Measurements from ENCODE around the gene RANBP3.

- TF ChIP-seq POLR2AphosphoS5 (IDR thresholded peaks at IDR 0.05) (no peak), CTCF (IDR thresholded peaks at IDR 0.05) (no peak), POLR2A (IDR thresholded peaks at IDR 0.05) (no peak), EP300 (IDR thresholded peaks at IDR 0.05) (no peak)
Measured at GRCh38 chr19:5917431-5918107, 60.4 kb downstream of the RANBP3 start.
